HEK293 (cell line): ENCODE measurements around the gene IFT122.

Experiments
- CTCF ChIA-PET: fragments of 350-600 bp; formaldehyde crosslinking; extraction: SDS; loops from one replicate; lab custom pipeline; 2021; ENCODE audit warnings: antibody characterized with exemption; lab: Yijun Ruan, JAX
- POLR2A ChIA-PET: fragments of 300-600 bp; formaldehyde crosslinking; extraction: SDS; loops from one replicate; lab custom pipeline; 2020; ENCODE audit warnings: antibody characterized with exemption, inconsistent platforms; lab: Yijun Ruan, JAX
- H3K27ac ChIP-seq: fragments of 200-500 bp; sonication (Bioruptor generic); 2 replicates; pipeline ENCODE4 v1.5.1; 2014; ENCODE audit warnings: low read depth, low read length, control low read depth, inconsistent platforms; ENCODE audit errors: extremely low read depth
- H3K36me3 ChIP-seq, 2 experiments: fragments of 200-500 bp in 1 of 2; sonication (Bioruptor generic) in 1 of 2; 1 replicate in 1 of 2; 2 replicates in 1 of 2; pipeline ENCODE4 v1.5.1; 2014 to 2017; ENCODE audit warnings: inconsistent platforms in 2 of 2, low read length in 2 of 2; ENCODE audit not compliant: control insufficient read depth in 2 of 2, insufficient read depth in 1 of 2
- H3K4me1 ChIP-seq: fragments of 200-500 bp; sonication (Bioruptor generic); 2 replicates; pipeline ENCODE4 v1.5.1; 2014; ENCODE audit warnings: mild to moderate bottlenecking, low read length, inconsistent platforms; ENCODE audit not compliant: control insufficient read depth, insufficient read depth
- H3K4me3 ChIP-seq: 2 replicates; pipeline ENCODE4 v1.5.1; 2011; ENCODE audit warnings: low read depth, mild to moderate bottlenecking, control low read depth, low read length, moderate library complexity
- H3K9me3 ChIP-seq: fragments of 200-500 bp; sonication (Bioruptor generic); 2 replicates; pipeline ENCODE4 v1.5.1; 2014; ENCODE audit warnings: low read depth, low read length, inconsistent platforms; ENCODE audit not compliant: control insufficient read depth, insufficient read depth
- AEBP2 ChIP-seq: fragments of 450-650 bp; formaldehyde crosslinking; IDR thresholded peaks from 2 replicates; pipeline ENCODE4 v1.5.1; 2016; ENCODE audit warnings: missing biosample characterization, missing genetic modification characterization, borderline replicate concordance
- BCL11A ChIP-seq: fragments of 450-650 bp; formaldehyde crosslinking; IDR thresholded peaks from 2 replicates; pipeline ENCODE4 v1.5.1; 2016; ENCODE audit warnings: low read depth, missing biosample characterization, missing genetic modification characterization
- GLIS2 ChIP-seq: fragments of 450-650 bp; formaldehyde crosslinking; IDR thresholded peaks from 2 replicates; pipeline ENCODE4 v1.5.1; 2016; ENCODE audit warnings: missing biosample characterization, missing genetic modification characterization
- HOXA7 ChIP-seq: sonication (generic); formaldehyde crosslinking; IDR thresholded peaks from 2 replicates; pipeline ENCODE4 v1.8.1; 2022; ENCODE audit warnings: missing genetic modification reagents, borderline replicate concordance
- INSM2 ChIP-seq: fragments of 450-650 bp; formaldehyde crosslinking; IDR thresholded peaks from 2 replicates; pipeline ENCODE4 v1.5.1; 2016; ENCODE audit warnings: missing biosample characterization, missing genetic modification characterization
- KLF1 ChIP-seq: fragments of 450-650 bp; formaldehyde crosslinking; IDR thresholded peaks from 2 replicates; pipeline ENCODE4 v1.5.1; 2016; ENCODE audit warnings: missing biosample characterization, missing genetic modification characterization
- YY1 ChIP-seq: fragments of 450-650 bp; formaldehyde crosslinking; IDR thresholded peaks from 2 replicates; pipeline ENCODE4 v1.5.1; 2018; ENCODE audit warnings: missing biosample characterization, missing genetic modification characterization
- YY2 ChIP-seq: fragments of 450-650 bp; formaldehyde crosslinking; IDR thresholded peaks from 2 replicates; pipeline ENCODE4 v1.5.1; 2016; ENCODE audit warnings: missing biosample characterization, missing genetic modification characterization
- ZBTB17 ChIP-seq: fragments of 450-650 bp; formaldehyde crosslinking; IDR thresholded peaks from 2 replicates; pipeline ENCODE4 v1.5.1; 2016; ENCODE audit warnings: missing biosample characterization, missing genetic modification characterization
- ZBTB49 ChIP-seq: fragments of 450-650 bp; formaldehyde crosslinking; IDR thresholded peaks from 2 replicates; pipeline ENCODE4 v1.5.1; 2016; ENCODE audit warnings: missing biosample characterization, missing genetic modification characterization, low read depth
- ZNF155 ChIP-seq: fragments of 450-650 bp; formaldehyde crosslinking; IDR thresholded peaks from 2 replicates; pipeline ENCODE4 v1.5.1; 2016; ENCODE audit warnings: missing biosample characterization, missing genetic modification characterization
- ZNF214 ChIP-seq: fragments of 450-650 bp; formaldehyde crosslinking; IDR thresholded peaks from 2 replicates; pipeline ENCODE4 v1.5.1; 2017; ENCODE audit warnings: missing biosample characterization, mild to moderate bottlenecking, missing genetic modification characterization, borderline replicate concordance
- ZNF311 ChIP-seq: fragments of 450-650 bp; formaldehyde crosslinking; IDR thresholded peaks from 2 replicates; pipeline ENCODE4 v1.5.1; 2017; ENCODE audit warnings: missing biosample characterization, missing genetic modification characterization, borderline replicate concordance
- ZNF324 ChIP-seq: fragments of 450-650 bp; formaldehyde crosslinking; IDR thresholded peaks from 2 replicates; pipeline ENCODE4 v1.5.1; 2016; ENCODE audit warnings: missing biosample characterization, missing genetic modification characterization
- ZNF398 ChIP-seq: fragments of 450-650 bp; formaldehyde crosslinking; IDR thresholded peaks from 2 replicates; pipeline ENCODE4 v1.5.1; 2017; ENCODE audit warnings: missing biosample characterization, missing genetic modification characterization
- ZNF510 ChIP-seq: fragments of 450-650 bp; formaldehyde crosslinking; IDR thresholded peaks from 2 replicates; pipeline ENCODE4 v1.5.1; 2018; ENCODE audit warnings: mild to moderate bottlenecking, missing genetic modification characterization, missing biosample characterization; ENCODE audit not compliant: insufficient replicate concordance
- ZNF580 ChIP-seq: fragments of 450-650 bp; formaldehyde crosslinking; IDR thresholded peaks from 2 replicates; pipeline ENCODE4 v1.5.1; 2016; ENCODE audit warnings: missing biosample characterization, missing genetic modification characterization
- ZNF624 ChIP-seq: fragments of 450-650 bp; formaldehyde crosslinking; IDR thresholded peaks from 2 replicates; pipeline ENCODE4 v1.5.1; 2017; ENCODE audit warnings: missing biosample characterization, missing genetic modification characterization
- ZNF664 ChIP-seq: fragments of 450-650 bp; formaldehyde crosslinking; IDR thresholded peaks from 2 replicates; pipeline ENCODE4 v1.5.1; 2016; ENCODE audit warnings: missing biosample characterization, missing genetic modification characterization
- ZNF747 ChIP-seq: fragments of 450-650 bp; formaldehyde crosslinking; IDR thresholded peaks from 2 replicates; pipeline ENCODE4 v1.5.1; 2016; ENCODE audit warnings: missing biosample characterization, missing genetic modification characterization
- ZSCAN18 ChIP-seq: fragments of 450-650 bp; formaldehyde crosslinking; IDR thresholded peaks from 2 replicates; pipeline ENCODE4 v1.5.1; 2016; ENCODE audit warnings: missing biosample characterization, missing genetic modification characterization

IFT122 gene

GRCh38 chr3:129474984-129475804 lies 35.2 kb downstream of the IFT122 start (continued):
- no peak for TF ChIP-seq INSM2
- TF ChIP-seq BCL11A (tag by site-specific recombination), result no peak
- TF ChIP-seq ZSCAN18 (tag by site-specific recombination), result no peak
- no peak for TF ChIP-seq ZNF510 (tag by site-specific recombination)

- no peaks in the 10 kb centered on the region for H3K9me3 ChIP-seq
- no peak overlapping the region for H3K27ac ChIP-seq
- POLR2A ChIA-PET, result no interaction called here
- CTCF ChIA-PET, result no interaction called here
- peaks cover 0 to 45% of the 10 kb centered on the region in 2 experiments; a peak in 1 of 3 replicates for H3K36me3 ChIP-seq
- no peak overlapping the region for H3K4me3 ChIP-seq
- TF ChIP-seq YY1, result no peak
- TF ChIP-seq ZNF155 (tag by site-specific recombination), result no peak
- no peak for TF ChIP-seq ZNF398
- TF ChIP-seq ZBTB49 (tag by site-specific recombination), result no peak
- TF ChIP-seq HOXA7 (CRISPR knock-in tag), result no peak
- TF ChIP-seq AEBP2 (tag by site-specific recombination), result no peak
- TF ChIP-seq ZNF311, result no peak
- no peak for TF ChIP-seq ZNF664 (tag by site-specific recombination)
- TF ChIP-seq ZBTB17 (tag by site-specific recombination), result no peak
- TF ChIP-seq GLIS2, result no peak
- no peak for TF ChIP-seq YY2
- no peak for TF ChIP-seq ZNF214
- TF ChIP-seq ZNF624 (tag by site-specific recombination), result no peak
- no peak for TF ChIP-seq ZNF324 (tag by site-specific recombination)
- TF ChIP-seq ZSCAN18 (tag by site-specific recombination), result no peak
- TF ChIP-seq ZNF580, result no peak
- TF ChIP-seq KLF1 (tag by site-specific recombination), result no peak
- TF ChIP-seq ZNF747, result no peak
- H3K4me1 ChIP-seq, result no peaks in the 10 kb centered on the region
Observed at GRCh38 chr3:129475863-129476262, 35.8 kb downstream of the IFT122 start.
